ENCODE measurements around the gene CAPN11.

DNA sequence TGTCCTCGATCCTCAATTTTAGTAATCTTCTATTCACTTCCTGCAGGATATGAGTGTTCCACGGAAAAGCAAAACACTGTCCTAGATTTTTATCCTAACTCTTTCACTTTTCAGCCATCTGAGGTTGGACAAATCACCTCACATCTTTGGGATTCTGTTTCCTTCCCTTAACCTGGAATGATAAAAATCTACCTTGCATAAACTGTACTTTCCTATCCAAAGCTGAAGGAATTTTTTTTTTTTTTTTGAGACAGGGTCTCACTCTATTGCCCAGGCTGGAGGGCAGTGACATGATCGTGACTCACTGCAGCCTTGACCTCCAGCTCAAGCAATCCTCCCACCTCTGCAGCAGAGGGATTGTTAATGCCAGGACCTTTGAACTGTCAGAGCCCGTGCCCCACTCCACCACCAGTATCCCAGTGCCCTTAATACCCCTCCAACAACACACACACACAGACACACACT lies 20.5 kb downstream of the CAPN11 start:
- TF ChIP-seq, protein P1, sequence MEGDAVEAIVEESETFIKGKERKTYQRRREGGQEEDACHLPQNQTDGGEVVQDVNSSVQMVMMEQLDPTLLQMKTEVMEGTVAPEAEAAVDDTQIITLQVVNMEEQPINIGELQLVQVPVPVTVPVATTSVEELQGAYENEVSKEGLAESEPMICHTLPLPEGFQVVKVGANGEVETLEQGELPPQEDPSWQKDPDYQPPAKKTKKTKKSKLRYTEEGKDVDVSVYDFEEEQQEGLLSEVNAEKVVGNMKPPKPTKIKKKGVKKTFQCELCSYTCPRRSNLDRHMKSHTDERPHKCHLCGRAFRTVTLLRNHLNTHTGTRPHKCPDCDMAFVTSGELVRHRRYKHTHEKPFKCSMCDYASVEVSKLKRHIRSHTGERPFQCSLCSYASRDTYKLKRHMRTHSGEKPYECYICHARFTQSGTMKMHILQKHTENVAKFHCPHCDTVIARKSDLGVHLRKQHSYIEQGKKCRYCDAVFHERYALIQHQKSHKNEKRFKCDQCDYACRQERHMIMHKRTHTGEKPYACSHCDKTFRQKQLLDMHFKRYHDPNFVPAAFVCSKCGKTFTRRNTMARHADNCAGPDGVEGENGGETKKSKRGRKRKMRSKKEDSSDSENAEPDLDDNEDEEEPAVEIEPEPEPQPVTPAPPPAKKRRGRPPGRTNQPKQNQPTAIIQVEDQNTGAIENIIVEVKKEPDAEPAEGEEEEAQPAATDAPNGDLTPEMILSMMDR (conservative IDR thresholded peaks at IDR 0.05; ENCODE audit: low read depth in 2 of 2), result no peak
- TF ChIP-seq POLR2AphosphoS5 (IDR thresholded peaks at IDR 0.05; ENCODE audit: low read depth), result no peak
- TF ChIP-seq EZH2 (IDR thresholded peaks at IDR 0.05; ENCODE audit: low read depth, unreplicated experiment), result no peak
- TF ChIP-seq, protein P2, sequence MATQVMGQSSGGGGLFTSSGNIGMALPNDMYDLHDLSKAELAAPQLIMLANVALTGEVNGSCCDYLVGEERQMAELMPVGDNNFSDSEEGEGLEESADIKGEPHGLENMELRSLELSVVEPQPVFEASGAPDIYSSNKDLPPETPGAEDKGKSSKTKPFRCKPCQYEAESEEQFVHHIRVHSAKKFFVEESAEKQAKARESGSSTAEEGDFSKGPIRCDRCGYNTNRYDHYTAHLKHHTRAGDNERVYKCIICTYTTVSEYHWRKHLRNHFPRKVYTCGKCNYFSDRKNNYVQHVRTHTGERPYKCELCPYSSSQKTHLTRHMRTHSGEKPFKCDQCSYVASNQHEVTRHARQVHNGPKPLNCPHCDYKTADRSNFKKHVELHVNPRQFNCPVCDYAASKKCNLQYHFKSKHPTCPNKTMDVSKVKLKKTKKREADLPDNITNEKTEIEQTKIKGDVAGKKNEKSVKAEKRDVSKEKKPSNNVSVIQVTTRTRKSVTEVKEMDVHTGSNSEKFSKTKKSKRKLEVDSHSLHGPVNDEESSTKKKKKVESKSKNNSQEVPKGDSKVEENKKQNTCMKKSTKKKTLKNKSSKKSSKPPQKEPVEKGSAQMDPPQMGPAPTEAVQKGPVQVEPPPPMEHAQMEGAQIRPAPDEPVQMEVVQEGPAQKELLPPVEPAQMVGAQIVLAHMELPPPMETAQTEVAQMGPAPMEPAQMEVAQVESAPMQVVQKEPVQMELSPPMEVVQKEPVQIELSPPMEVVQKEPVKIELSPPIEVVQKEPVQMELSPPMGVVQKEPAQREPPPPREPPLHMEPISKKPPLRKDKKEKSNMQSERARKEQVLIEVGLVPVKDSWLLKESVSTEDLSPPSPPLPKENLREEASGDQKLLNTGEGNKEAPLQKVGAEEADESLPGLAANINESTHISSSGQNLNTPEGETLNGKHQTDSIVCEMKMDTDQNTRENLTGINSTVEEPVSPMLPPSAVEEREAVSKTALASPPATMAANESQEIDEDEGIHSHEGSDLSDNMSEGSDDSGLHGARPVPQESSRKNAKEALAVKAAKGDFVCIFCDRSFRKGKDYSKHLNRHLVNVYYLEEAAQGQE (IDR thresholded peaks at IDR 0.05; ENCODE audit: unreplicated experiment), result no peak
- TF ChIP-seq NANOG (IDR thresholded peaks at IDR 0.05; ENCODE audit: borderline replicate concordance), result no peak
- TF ChIP-seq, protein P3, sequence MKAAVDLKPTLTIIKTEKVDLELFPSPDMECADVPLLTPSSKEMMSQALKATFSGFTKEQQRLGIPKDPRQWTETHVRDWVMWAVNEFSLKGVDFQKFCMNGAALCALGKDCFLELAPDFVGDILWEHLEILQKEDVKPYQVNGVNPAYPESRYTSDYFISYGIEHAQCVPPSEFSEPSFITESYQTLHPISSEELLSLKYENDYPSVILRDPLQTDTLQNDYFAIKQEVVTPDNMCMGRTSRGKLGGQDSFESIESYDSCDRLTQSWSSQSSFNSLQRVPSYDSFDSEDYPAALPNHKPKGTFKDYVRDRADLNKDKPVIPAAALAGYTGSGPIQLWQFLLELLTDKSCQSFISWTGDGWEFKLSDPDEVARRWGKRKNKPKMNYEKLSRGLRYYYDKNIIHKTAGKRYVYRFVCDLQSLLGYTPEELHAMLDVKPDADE (IDR thresholded peaks at IDR 0.05), result no peak
- TF ChIP-seq CREB1 (CRISPR knock-in tag; IDR thresholded peaks at IDR 0.05; ENCODE audit: low read depth), result no peak

Measured in GM23338 (cell line).